HepG2 (cell line): ENCODE data around the gene MLST8. TPM values are rescaled to one million over a fixed set of nuclear protein-coding genes. Genes with fewer than 3 reads are reported as not detected.

Source experiments
- AHR ChIP-seq: IDR thresholded peaks from 2 replicates; pipeline ENCODE4 v1.6.1; 2018; ENCODE audit warnings: missing genetic modification reagents, missing compliant biosample characterization
- HOXD1 ChIP-seq: sonication (generic); formaldehyde crosslinking; IDR thresholded peaks from 2 replicates; pipeline ENCODE4 v1.5.0; 2020; ENCODE audit warnings: missing genetic modification reagents
- IKZF4 ChIP-seq: sonication (generic); formaldehyde crosslinking; IDR thresholded peaks from 2 replicates; pipeline ENCODE4 v1.5.1; 2020; ENCODE audit warnings: borderline replicate concordance, mild to moderate bottlenecking, low read depth, missing genetic modification reagents; ENCODE audit errors: not compliant biosample characterization
- NR2F1 ChIP-seq, 2 experiments: fragments of 450-650 bp in 1 of 2; formaldehyde crosslinking in 1 of 2; IDR thresholded peaks; 2 replicates each; pipeline versions ENCODE4 v1.5.0 to v1.6.1; 2016 to 2020; ENCODE audit warnings: mild to moderate bottlenecking in 1 of 2, missing compliant biosample characterization in 1 of 2, missing genetic modification reagents in 1 of 2, moderate library complexity in 1 of 2
- RBAK ChIP-seq: sonication (generic); formaldehyde crosslinking; IDR thresholded peaks from 2 replicates; pipeline ENCODE4 v1.5.1; 2020; ENCODE audit warnings: mild to moderate bottlenecking, missing genetic modification reagents
- SALL1 ChIP-seq: sonication (generic); formaldehyde crosslinking; IDR thresholded peaks from 2 replicates; pipeline ENCODE4 v1.8.0; 2022; ENCODE audit warnings: mild to moderate bottlenecking, missing genetic modification reagents
- SIN3B ChIP-seq: fragments of 150-350 bp; IDR thresholded peaks from 2 replicates; pipeline ENCODE4 v1.6.1; 2014; ENCODE audit warnings: low read length
- ZNF274 ChIP-seq: sonication (generic); formaldehyde crosslinking; IDR thresholded peaks from 2 replicates; pipeline ENCODE4 v1.5.1; 2020; ENCODE audit warnings: mild to moderate bottlenecking, missing genetic modification reagents
- ZNF292 ChIP-seq: sonication (generic); formaldehyde crosslinking; IDR thresholded peaks from 2 replicates; pipeline ENCODE4 v1.8.1; 2022; ENCODE audit warnings: mild to moderate bottlenecking, low read depth, missing genetic modification reagents, borderline replicate concordance
- ZNF3 ChIP-seq: IDR thresholded peaks from 2 replicates; pipeline ENCODE4 v1.7.0; 2017; ENCODE audit warnings: inconsistent platforms
- ZNF354B ChIP-seq: sonication (generic); formaldehyde crosslinking; IDR thresholded peaks from 2 replicates; pipeline ENCODE4 v1.8.0; 2022; ENCODE audit warnings: mild to moderate bottlenecking, missing genetic modification reagents
- ZNF7 ChIP-seq: IDR thresholded peaks from 2 replicates; pipeline ENCODE4 v1.6.1; 2016; ENCODE audit warnings: missing biosample characterization, missing genetic modification reagents
- ZNF709 ChIP-seq: sonication (generic); formaldehyde crosslinking; IDR thresholded peaks from 2 replicates; pipeline ENCODE4 v1.5.0; 2020; ENCODE audit warnings: mild to moderate bottlenecking, missing genetic modification reagents
- ZNF761 ChIP-seq: sonication (generic); formaldehyde crosslinking; conservative IDR thresholded peaks from 2 replicates; pipeline ENCODE4 v1.4.0; 2020; ENCODE audit warnings: mild to moderate bottlenecking, missing genetic modification reagents
- ZSCAN22 ChIP-seq: sonication (generic); formaldehyde crosslinking; IDR thresholded peaks from 2 replicates; pipeline ENCODE4 v1.4.0; 2020; ENCODE audit warnings: mild to moderate bottlenecking, missing genetic modification reagents
- ZSCAN30 ChIP-seq: sonication (generic); formaldehyde crosslinking; IDR thresholded peaks from 2 replicates; pipeline ENCODE4 v1.5.0; 2020; ENCODE audit warnings: mild to moderate bottlenecking, missing genetic modification reagents
- polyA plus RNA-seq, 8 experiments: library from polyadenylated mRNA; depleted of rRNA in 3 of 8; stranded (reverse) in 7 of 8; unstranded in 1 of 8; fragments of >200 nt; fragmentation: Illumina TruSeq in 4 of 8; extraction: Trizol in 4 of 8; gene quantifications; 2 replicates each; pipeline versions ENCODE4 v1.2.1 to v1.2.3, GENCODE V29; 2011 to 2016; ENCODE audit warnings: low read depth in 4 of 8, missing spikeins in 1 of 8, mixed read lengths in 1 of 8; ENCODE audit not compliant: insufficient read depth in 1 of 8
- total RNA-seq, 5 experiments: library from RNA; depleted of rRNA; stranded (reverse); fragments of >200 nt; fragmentation: Illumina TruSeq; extraction: Trizol; gene quantifications; 2 replicates each; pipeline ENCODE4 v1.2.3, GENCODE V29; 2016; ENCODE audit warnings: low read depth in 1 of 5
- TF ChIP-seq, protein P1 (sequence below): sonication (generic); formaldehyde crosslinking; IDR thresholded peaks from 2 replicates; pipeline ENCODE4 v1.4.0; 2020; ENCODE audit warnings: missing genetic modification reagents, borderline replicate concordance
- TF ChIP-seq, protein P2 (sequence below): sonication (generic); formaldehyde crosslinking; conservative IDR thresholded peaks from 2 replicates; pipeline ENCODE4 v1.8.0; 2022; ENCODE audit warnings: mild to moderate bottlenecking, moderate library complexity, missing genetic modification reagents
- TF ChIP-seq, protein P3 (sequence below): IDR thresholded peaks from 2 replicates; pipeline ENCODE4 v1.6.1; 2016; ENCODE audit warnings: low read depth
- TF ChIP-seq, protein P4 (sequence below): sonication (generic); formaldehyde crosslinking; IDR thresholded peaks from 2 replicates; pipeline ENCODE4 v1.4.0; 2020; ENCODE audit warnings: mild to moderate bottlenecking, low read depth, missing genetic modification reagents

Gene MLST8
- total and polyA plus RNA-seq, 2 of the 13 experiments (the other 11 are each of a cell fraction or from before 2014, with no cell fraction given) = 30.8 to 72.7 TPM

DNA sequence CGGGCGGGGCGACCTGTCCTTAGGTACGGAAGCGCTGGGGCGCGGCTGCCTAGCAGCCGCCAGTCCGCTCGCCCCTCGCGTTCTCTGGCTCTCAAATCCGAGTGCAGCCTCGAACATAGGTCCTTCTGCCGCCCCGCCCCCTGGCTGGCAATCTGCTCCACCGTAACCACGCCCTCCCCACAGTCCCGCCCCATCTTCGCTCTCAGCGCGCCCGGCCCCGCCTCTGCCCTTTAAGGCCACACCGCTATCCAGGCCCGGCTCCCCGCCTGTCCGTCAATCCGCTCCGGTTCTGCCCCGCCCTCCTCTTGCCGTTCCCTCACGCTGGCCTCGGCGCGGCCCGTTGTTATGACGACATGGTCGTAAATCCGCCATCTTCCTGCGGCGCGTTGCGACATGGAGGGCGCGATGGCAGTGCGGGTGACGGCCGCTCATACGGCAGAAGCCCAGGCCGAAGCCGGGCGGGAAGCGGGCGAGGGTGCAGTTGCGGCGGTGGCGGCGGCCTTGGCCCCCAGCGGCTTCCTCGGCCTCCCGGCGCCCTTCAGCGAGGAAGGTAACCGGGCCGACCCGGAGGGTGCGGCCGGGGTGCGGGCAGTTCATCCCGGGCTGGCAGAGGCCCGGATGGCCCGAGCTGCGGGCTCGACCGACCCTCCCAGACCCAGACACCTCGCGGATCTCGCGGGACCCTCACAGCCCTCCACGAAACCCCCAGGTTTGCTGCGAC lies 18.1 kb downstream of the MLST8 start, which contains the start of gene E4F1 (continued):
- TF ChIP-seq, protein P1, sequence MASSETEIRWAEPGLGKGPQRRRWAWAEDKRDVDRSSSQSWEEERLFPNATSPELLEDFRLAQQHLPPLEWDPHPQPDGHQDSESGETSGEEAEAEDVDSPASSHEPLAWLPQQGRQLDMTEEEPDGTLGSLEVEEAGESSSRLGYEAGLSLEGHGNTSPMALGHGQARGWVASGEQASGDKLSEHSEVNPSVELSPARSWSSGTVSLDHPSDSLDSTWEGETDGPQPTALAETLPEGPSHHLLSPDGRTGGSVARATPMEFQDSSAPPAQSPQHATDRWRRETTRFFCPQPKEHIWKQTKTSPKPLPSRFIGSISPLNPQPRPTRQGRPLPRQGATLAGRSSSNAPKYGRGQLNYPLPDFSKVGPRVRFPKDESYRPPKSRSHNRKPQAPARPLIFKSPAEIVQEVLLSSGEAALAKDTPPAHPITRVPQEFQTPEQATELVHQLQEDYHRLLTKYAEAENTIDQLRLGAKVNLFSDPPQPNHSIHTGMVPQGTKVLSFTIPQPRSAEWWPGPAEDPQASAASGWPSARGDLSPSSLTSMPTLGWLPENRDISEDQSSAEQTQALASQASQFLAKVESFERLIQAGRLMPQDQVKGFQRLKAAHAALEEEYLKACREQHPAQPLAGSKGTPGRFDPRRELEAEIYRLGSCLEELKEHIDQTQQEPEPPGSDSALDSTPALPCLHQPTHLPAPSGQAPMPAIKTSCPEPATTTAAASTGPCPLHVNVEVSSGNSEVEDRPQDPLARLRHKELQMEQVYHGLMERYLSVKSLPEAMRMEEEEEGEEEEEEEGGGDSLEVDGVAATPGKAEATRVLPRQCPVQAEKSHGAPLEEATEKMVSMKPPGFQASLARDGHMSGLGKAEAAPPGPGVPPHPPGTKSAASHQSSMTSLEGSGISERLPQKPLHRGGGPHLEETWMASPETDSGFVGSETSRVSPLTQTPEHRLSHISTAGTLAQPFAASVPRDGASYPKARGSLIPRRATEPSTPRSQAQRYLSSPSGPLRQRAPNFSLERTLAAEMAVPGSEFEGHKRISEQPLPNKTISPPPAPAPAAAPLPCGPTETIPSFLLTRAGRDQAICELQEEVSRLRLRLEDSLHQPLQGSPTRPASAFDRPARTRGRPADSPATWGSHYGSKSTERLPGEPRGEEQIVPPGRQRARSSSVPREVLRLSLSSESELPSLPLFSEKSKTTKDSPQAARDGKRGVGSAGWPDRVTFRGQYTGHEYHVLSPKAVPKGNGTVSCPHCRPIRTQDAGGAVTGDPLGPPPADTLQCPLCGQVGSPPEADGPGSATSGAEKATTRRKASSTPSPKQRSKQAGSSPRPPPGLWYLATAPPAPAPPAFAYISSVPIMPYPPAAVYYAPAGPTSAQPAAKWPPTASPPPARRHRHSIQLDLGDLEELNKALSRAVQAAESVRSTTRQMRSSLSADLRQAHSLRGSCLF (CRISPR knock-in tag) = no peak
- TF ChIP-seq SIN3B = no peak
- TF ChIP-seq, protein P2, sequence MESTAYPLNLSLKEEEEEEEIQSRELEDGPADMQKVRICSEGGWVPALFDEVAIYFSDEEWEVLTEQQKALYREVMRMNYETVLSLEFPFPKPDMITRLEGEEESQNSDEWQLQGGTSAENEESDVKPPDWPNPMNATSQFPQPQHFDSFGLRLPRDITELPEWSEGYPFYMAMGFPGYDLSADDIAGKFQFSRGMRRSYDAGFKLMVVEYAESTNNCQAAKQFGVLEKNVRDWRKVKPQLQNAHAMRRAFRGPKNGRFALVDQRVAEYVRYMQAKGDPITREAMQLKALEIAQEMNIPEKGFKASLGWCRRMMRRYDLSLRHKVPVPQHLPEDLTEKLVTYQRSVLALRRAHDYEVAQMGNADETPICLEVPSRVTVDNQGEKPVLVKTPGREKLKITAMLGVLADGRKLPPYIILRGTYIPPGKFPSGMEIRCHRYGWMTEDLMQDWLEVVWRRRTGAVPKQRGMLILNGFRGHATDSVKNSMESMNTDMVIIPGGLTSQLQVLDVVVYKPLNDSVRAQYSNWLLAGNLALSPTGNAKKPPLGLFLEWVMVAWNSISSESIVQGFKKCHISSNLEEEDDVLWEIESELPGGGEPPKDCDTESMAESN (CRISPR knock-in tag) = peak; percentile 96
- no peak for TF ChIP-seq ZNF7 (CRISPR knock-in tag)
- TF ChIP-seq ZNF274 (CRISPR knock-in tag) = no peak; the same call in 1 of the 2 replicates
- peak; percentile 92 for TF ChIP-seq HOXD1 (CRISPR knock-in tag)
- peak; percentile 53; the same call in 1 of the 2 replicates for TF ChIP-seq ZNF292 (CRISPR knock-in tag)
- TF ChIP-seq RBAK (CRISPR knock-in tag) = no peak; the same call in 1 of the 2 replicates
- no peak for TF ChIP-seq ZNF354B (CRISPR knock-in tag)
- TF ChIP-seq, protein P3, sequence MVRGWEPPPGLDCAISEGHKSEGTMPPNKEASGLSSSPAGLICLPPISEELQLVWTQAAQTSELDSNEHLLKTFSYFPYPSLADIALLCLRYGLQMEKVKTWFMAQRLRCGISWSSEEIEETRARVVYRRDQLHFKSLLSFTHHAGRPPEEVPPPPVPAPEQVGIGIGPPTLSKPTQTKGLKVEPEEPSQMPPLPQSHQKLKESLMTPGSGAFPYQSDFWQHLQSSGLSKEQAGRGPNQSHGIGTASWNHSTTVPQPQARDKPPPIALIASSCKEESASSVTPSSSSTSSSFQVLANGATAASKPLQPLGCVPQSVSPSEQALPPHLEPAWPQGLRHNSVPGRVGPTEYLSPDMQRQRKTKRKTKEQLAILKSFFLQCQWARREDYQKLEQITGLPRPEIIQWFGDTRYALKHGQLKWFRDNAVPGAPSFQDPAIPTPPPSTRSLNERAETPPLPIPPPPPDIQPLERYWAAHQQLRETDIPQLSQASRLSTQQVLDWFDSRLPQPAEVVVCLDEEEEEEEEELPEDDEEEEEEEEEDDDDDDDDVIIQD (CRISPR knock-in tag) = no peak
- TF ChIP-seq ZSCAN22 (CRISPR knock-in tag) = no peak
- TF ChIP-seq SALL1 = peak; percentile 86
- TF ChIP-seq ZSCAN30 (CRISPR knock-in tag) = no peak
- no peak for TF ChIP-seq ZNF3
- TF ChIP-seq IKZF4 = peak; percentile 58
- TF ChIP-seq NR2F1 (CRISPR knock-in tag; IDR thresholded peaks at IDR 0.05) = no peak
- no peak for TF ChIP-seq AHR (CRISPR knock-in tag)
- no peak for TF ChIP-seq ZNF709 (CRISPR knock-in tag)
- TF ChIP-seq ZNF761 (CRISPR knock-in tag) = peak; percentile 78; the same call in 1 of the 2 replicates
- TF ChIP-seq, protein P4, sequence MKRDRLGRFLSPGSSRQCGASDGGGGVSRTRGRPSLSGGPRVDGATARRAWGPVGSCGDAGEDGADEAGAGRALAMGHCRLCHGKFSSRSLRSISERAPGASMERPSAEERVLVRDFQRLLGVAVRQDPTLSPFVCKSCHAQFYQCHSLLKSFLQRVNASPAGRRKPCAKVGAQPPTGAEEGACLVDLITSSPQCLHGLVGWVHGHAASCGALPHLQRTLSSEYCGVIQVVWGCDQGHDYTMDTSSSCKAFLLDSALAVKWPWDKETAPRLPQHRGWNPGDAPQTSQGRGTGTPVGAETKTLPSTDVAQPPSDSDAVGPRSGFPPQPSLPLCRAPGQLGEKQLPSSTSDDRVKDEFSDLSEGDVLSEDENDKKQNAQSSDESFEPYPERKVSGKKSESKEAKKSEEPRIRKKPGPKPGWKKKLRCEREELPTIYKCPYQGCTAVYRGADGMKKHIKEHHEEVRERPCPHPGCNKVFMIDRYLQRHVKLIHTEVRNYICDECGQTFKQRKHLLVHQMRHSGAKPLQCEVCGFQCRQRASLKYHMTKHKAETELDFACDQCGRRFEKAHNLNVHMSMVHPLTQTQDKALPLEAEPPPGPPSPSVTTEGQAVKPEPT (CRISPR knock-in tag) = no peak
